MCF 10A (cell line): ENCODE data around the gene HSD17B13. TPM values are rescaled to one million over a fixed set of nuclear protein-coding genes. Genes with fewer than 3 reads are reported as not detected.
"Not testable (repeated sequence)": the region's sequence is repeated elsewhere in the genome, so short reads cannot be mapped to it uniquely, and the experiment has no call there.

Source experiments
- BruUV-seq: library from RNA; stranded (reverse); fragments of 400-500 nt; replicated peaks from 2 replicates; lab custom pipeline; 2021; lab: Mats Ljungman, UMichigan
- CTCF ChIA-PET: fragments of 300-600 bp; sonication (Branson Sonifier 250); formaldehyde crosslinking; extraction: SDS; loops from one replicate; lab custom pipeline; 2021; ENCODE audit warnings: antibody characterized with exemption, inconsistent platforms; lab: Yijun Ruan, JAX
- POLR2A ChIA-PET: fragments of 300-600, 350-650 bp; sonication (Branson Sonifier 250); formaldehyde crosslinking; extraction: SDS; loops from one replicate; lab custom pipeline; 2020; ENCODE audit warnings: antibody characterized with exemption, inconsistent platforms; lab: Yijun Ruan, JAX
- DNase-seq: peaks from one replicate; pipeline ENCODE4 v3.0.0-alpha.2; 2018; ENCODE audit not compliant: unreplicated experiment
- H3K27ac Mint-ChIP-seq: one replicate; pipeline ENCODE4 v1.8.0; 2022; ENCODE audit warnings: mild to moderate bottlenecking, low read depth, mixed read lengths; ENCODE audit not compliant: unreplicated experiment
- H3K27me3 Mint-ChIP-seq: one replicate; pipeline ENCODE4 v1.8.0; 2022; ENCODE audit warnings: mixed read lengths; ENCODE audit not compliant: insufficient read depth, unreplicated experiment
- H3K36me3 Mint-ChIP-seq: one replicate; pipeline ENCODE4 v1.8.0; 2022; ENCODE audit warnings: mild to moderate bottlenecking, moderate library complexity, mixed read lengths; ENCODE audit not compliant: insufficient read depth, unreplicated experiment
- H3K4me1 Mint-ChIP-seq: one replicate; pipeline ENCODE4 v1.8.0; 2022; ENCODE audit warnings: mixed read lengths; ENCODE audit not compliant: insufficient read depth, unreplicated experiment
- H3K4me3 Mint-ChIP-seq: one replicate; pipeline ENCODE4 v1.8.0; 2022; ENCODE audit warnings: mild to moderate bottlenecking, moderate library complexity, mixed read lengths; ENCODE audit not compliant: unreplicated experiment
- H3K9me3 Mint-ChIP-seq: one replicate; pipeline ENCODE4 v1.8.0; 2022; ENCODE audit warnings: mixed read lengths; ENCODE audit not compliant: unreplicated experiment
- CTCF ChIP-seq: fragments of 200-600 bp; IDR thresholded peaks from one replicate; pipeline ENCODE4 v1.8.0; 2022; ENCODE audit warnings: antibody characterized with exemption, mild to moderate bottlenecking; ENCODE audit not compliant: unreplicated experiment
- intact Hi-C: fragments of 100-400 bp; cut with micrococcal nuclease; formaldehyde crosslinking; loops from 2 replicates; pipeline ENCODE4 v1.14.1; 2022
- total RNA-seq: library from RNA; stranded (reverse); gene quantifications from 2 replicates; pipeline ENCODE4 v1.2.3, GENCODE V29; 2022

HSD17B13 gene
- total RNA-seq, 1 experiment from 2014 or later: not detected

GRCh38 chr4:87304745-87305432 is 17.8 kb downstream of the HSD17B13 start:
- DNase-seq: peak; percentile 11
- no peak for TF ChIP-seq CTCF
- Mint-ChIP-seq H3K27me3 (no peaks in the 10 kb centered on the region), H3K4me1 (peaks cover 5% of the 10 kb centered on the region), H3K36me3 (no peaks in the 10 kb centered on the region), H3K4me3 (no peak overlapping the region), H3K27ac (peak overlapping the region; percentile 79), H3K9me3 (no peaks in the 10 kb centered on the region)
- CTCF ChIA-PET: interaction anchor here (0.6 to 0.8 kb wide), 4 partner anchors 50 to 601 kb away, joined by 3 to 7 read pairs (median 3); no protein-coding TSS in a partner anchor
- no TSS peak for BruUV-seq
- intact Hi-C loops: no loop called here
- POLR2A ChIA-PET: interaction anchor here (0.8 to 1.3 kb wide), 2 partner anchors 11 to 84 kb away, joined by 4 to 6 read pairs; partner anchors contain the start of gene KLHL8

GRCh38 chr4:87299898-87300297 is 22.8 kb downstream of the HSD17B13 start:
- CTCF ChIA-PET: interaction anchor here (0.6 kb wide), 1 partner anchor 795 kb away, joined by 3 read pairs; no protein-coding TSS in a partner anchor
- Mint-ChIP-seq H3K36me3 (no peaks in the 10 kb centered on the region), H3K9me3 (peaks cover 8% of the 10 kb centered on the region), H3K27ac (no peak overlapping the region), H3K4me3 (no peak overlapping the region), H3K27me3 (no peaks in the 10 kb centered on the region), H3K4me1 (peaks cover 5% of the 10 kb centered on the region)
- BruUV-seq: no TSS peak
- intact Hi-C loops: no loop called here
- POLR2A ChIA-PET: interaction anchor here (0.7 to 1.0 kb wide), 3 partner anchors 18 to 172 kb away, joined by 3 read pairs; no protein-coding TSS in a partner anchor
- no peak for TF ChIP-seq CTCF
- no peak for DNase-seq

GRCh38 chr4:87298362-87298761 is 24.3 kb downstream of the HSD17B13 start:
- intact Hi-C loops: no loop called here
- BruUV-seq: no TSS peak
- no peak for DNase-seq
- ChIA-PET CTCF (no interaction called here), POLR2A (interaction anchor here (2.3 kb wide), 1 partner anchor 20 kb away, joined by 5 read pairs; no protein-coding TSS in a partner anchor)
- Mint-ChIP-seq H3K4me3 (no peak overlapping the region), H3K36me3 (no peaks in the 10 kb centered on the region), H3K27ac (no peak overlapping the region), H3K4me1 (no peaks in the 10 kb centered on the region), H3K9me3 (peaks cover 23% of the 10 kb centered on the region), H3K27me3 (no peaks in the 10 kb centered on the region)
- TF ChIP-seq CTCF: no peak

- H3K9me3 Mint-ChIP-seq: peaks cover 27% of the 10 kb centered on the region
- H3K4me3 Mint-ChIP-seq, H3K4me1 Mint-ChIP-seq, intact Hi-C loops, DNase-seq, BruUV-seq, H3K27ac Mint-ChIP-seq, H3K36me3 Mint-ChIP-seq, POLR2A ChIA-PET, H3K27me3 Mint-ChIP-seq: not testable (repeated sequence)
- CTCF ChIA-PET: interaction anchor here (0.6 kb wide), 2 partner anchors 24 to 59 kb away, joined by 3 read pairs; no protein-coding TSS in a partner anchor
Measured at GRCh38 chr4:87294911-87295310, 27.8 kb downstream of the HSD17B13 start.

- H3K27me3 Mint-ChIP-seq, H3K36me3 Mint-ChIP-seq, H3K4me3 Mint-ChIP-seq, H3K27ac Mint-ChIP-seq, DNase-seq, intact Hi-C loops, BruUV-seq, CTCF ChIA-PET, POLR2A ChIA-PET, H3K4me1 Mint-ChIP-seq: not testable (repeated sequence)
- H3K9me3 Mint-ChIP-seq: peaks cover 27% of the 10 kb centered on the region
Measured at GRCh38 chr4:87293889-87294288, 28.8 kb downstream of the HSD17B13 start.
